ENCODE results near the gene RTL5.

Gene RTL5

GRCh38 chrX:72169008-72169728 lies 37.5 kb upstream of the RTL5 start:
- peak overlapping the region; percentile 47 for H3K4me2 ChIP-seq (ENCODE audit: low read length)
- no peak overlapping the region for H3K27ac ChIP-seq (ENCODE audit: low read depth, low read length, poor library complexity, severe bottlenecking)
- H3K9me3 ChIP-seq (ENCODE audit: low read length), result no peaks in the 10 kb centered on the region
- H3K9me2 ChIP-seq (ENCODE audit: low read depth, low read length), result no peaks in the 10 kb centered on the region
- no peaks in the 10 kb centered on the region for H4K20me1 ChIP-seq (ENCODE audit: insufficient read depth, low read length)
- peak overlapping the region; percentile 19 for H3K4me3 ChIP-seq (ENCODE audit: low read depth, low read length, poor library complexity, severe bottlenecking)
- H3K4me1 ChIP-seq (ENCODE audit: insufficient read depth, low read length, severe bottlenecking), result peaks cover 5% of the 10 kb centered on the region
- TF ChIP-seq, protein P1, sequence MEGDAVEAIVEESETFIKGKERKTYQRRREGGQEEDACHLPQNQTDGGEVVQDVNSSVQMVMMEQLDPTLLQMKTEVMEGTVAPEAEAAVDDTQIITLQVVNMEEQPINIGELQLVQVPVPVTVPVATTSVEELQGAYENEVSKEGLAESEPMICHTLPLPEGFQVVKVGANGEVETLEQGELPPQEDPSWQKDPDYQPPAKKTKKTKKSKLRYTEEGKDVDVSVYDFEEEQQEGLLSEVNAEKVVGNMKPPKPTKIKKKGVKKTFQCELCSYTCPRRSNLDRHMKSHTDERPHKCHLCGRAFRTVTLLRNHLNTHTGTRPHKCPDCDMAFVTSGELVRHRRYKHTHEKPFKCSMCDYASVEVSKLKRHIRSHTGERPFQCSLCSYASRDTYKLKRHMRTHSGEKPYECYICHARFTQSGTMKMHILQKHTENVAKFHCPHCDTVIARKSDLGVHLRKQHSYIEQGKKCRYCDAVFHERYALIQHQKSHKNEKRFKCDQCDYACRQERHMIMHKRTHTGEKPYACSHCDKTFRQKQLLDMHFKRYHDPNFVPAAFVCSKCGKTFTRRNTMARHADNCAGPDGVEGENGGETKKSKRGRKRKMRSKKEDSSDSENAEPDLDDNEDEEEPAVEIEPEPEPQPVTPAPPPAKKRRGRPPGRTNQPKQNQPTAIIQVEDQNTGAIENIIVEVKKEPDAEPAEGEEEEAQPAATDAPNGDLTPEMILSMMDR (IDR thresholded peaks at IDR 0.05; ENCODE audit: low read length), result no peak
- no peak for TF ChIP-seq EZH2 (IDR thresholded peaks at IDR 0.05; ENCODE audit: borderline replicate concordance, low read length)
- no peaks in the 10 kb centered on the region for H3K27me3 ChIP-seq (ENCODE audit: insufficient read depth, low read length)
- H3F3A ChIP-seq (ENCODE audit: insufficient read depth, low read length), result no peaks in the 10 kb centered on the region
- H2AFZ ChIP-seq (ENCODE audit: low read length), result no peak overlapping the region
- H3K9ac ChIP-seq (ENCODE audit: low read length), result no peak overlapping the region
- H3K79me2 ChIP-seq (ENCODE audit: insufficient read depth, low read length), result no peaks in the 10 kb centered on the region
- no peaks in the 10 kb centered on the region for H3K36me3 ChIP-seq (ENCODE audit: insufficient read depth, low read length)

- no peak overlapping the region for H2AFZ ChIP-seq (ENCODE audit: low read length)
- no peaks in the 10 kb centered on the region for H3K79me2 ChIP-seq (ENCODE audit: insufficient read depth, low read length)
- no peaks in the 10 kb centered on the region for H3K27me3 ChIP-seq (ENCODE audit: insufficient read depth, low read length)
- H3K9ac ChIP-seq (ENCODE audit: low read length), result no peak overlapping the region
- H3K9me3 ChIP-seq (ENCODE audit: low read length), result no peaks in the 10 kb centered on the region
- no peak overlapping the region for H3K4me3 ChIP-seq (ENCODE audit: low read depth, low read length, poor library complexity, severe bottlenecking)
- no peak overlapping the region for H3K4me2 ChIP-seq (ENCODE audit: low read length)
- no peaks in the 10 kb centered on the region for H3F3A ChIP-seq (ENCODE audit: insufficient read depth, low read length)
- H3K4me1 ChIP-seq (ENCODE audit: insufficient read depth, low read length, severe bottlenecking), result peaks cover 5% of the 10 kb centered on the region
- H3K36me3 ChIP-seq (ENCODE audit: insufficient read depth, low read length), result no peaks in the 10 kb centered on the region
- no peaks in the 10 kb centered on the region for H4K20me1 ChIP-seq (ENCODE audit: insufficient read depth, low read length)
- TF ChIP-seq, protein P1 (IDR thresholded peaks at IDR 0.05; ENCODE audit: low read length), result no peak
- TF ChIP-seq EZH2 (IDR thresholded peaks at IDR 0.05; ENCODE audit: borderline replicate concordance, low read length), result no peak
- no peaks in the 10 kb centered on the region for H3K9me2 ChIP-seq (ENCODE audit: low read depth, low read length)
- H3K27ac ChIP-seq (ENCODE audit: low read depth, low read length, poor library complexity, severe bottlenecking), result no peak overlapping the region
Measured at GRCh38 chrX:72165551-72165950, 33.8 kb upstream of the RTL5 start.

DNA sequence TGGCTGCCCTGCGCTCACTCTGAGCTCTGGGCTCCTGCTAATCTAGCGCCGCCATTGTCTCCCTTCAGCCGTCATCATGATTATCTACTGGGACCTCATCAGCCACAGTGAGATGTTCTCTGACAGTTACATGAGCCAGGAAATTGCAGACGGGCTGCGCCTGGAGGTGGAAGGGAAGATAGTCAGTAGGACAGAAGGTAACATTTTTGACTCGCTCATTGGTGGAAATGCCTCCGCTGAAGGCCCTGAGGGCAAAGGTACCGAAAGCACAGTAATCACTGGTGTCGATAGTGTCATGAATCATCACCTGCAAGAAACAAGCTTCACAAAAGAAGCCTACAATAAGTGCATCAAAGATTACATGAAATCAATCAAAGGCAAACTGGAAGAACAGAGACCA lies 28.1 kb upstream of the RTL5 start:
- H3K9ac ChIP-seq (ENCODE audit: low read length), result no peak overlapping the region
- no peaks in the 10 kb centered on the region for H3K79me2 ChIP-seq (ENCODE audit: insufficient read depth, low read length)
- no peaks in the 10 kb centered on the region for H4K20me1 ChIP-seq (ENCODE audit: insufficient read depth, low read length)
- TF ChIP-seq, protein P1 (IDR thresholded peaks at IDR 0.05; ENCODE audit: low read length), result no peak
- no peak for TF ChIP-seq EZH2 (IDR thresholded peaks at IDR 0.05; ENCODE audit: borderline replicate concordance, low read length)
- no peak overlapping the region for H3K4me3 ChIP-seq (ENCODE audit: low read depth, low read length, poor library complexity, severe bottlenecking)
- H3K27me3 ChIP-seq (ENCODE audit: insufficient read depth, low read length), result no peaks in the 10 kb centered on the region
- no peaks in the 10 kb centered on the region for H3F3A ChIP-seq (ENCODE audit: insufficient read depth, low read length)
- H3K9me3 ChIP-seq (ENCODE audit: low read length), result no peaks in the 10 kb centered on the region
- H3K4me1 ChIP-seq (ENCODE audit: insufficient read depth, low read length, severe bottlenecking), result no peaks in the 10 kb centered on the region
- H3K36me3 ChIP-seq (ENCODE audit: insufficient read depth, low read length), result no peaks in the 10 kb centered on the region
- H2AFZ ChIP-seq (ENCODE audit: low read length), result no peak overlapping the region
- no peak overlapping the region for H3K4me2 ChIP-seq (ENCODE audit: low read length)
- no peak overlapping the region for H3K27ac ChIP-seq (ENCODE audit: low read depth, low read length, poor library complexity, severe bottlenecking)
- no peaks in the 10 kb centered on the region for H3K9me2 ChIP-seq (ENCODE audit: low read depth, low read length)
